Heart right ventricle (tissue), 16 donors: ENCODE measurements around the gene SHMT1. TPM values are rescaled to one million over a fixed set of nuclear protein-coding genes. Genes with fewer than 3 reads are reported as not detected.
"Not testable (repeated sequence)": the region's sequence is repeated elsewhere in the genome, so short reads cannot be mapped to it uniquely, and the experiment has no call there.

Experiments used
- ATAC-seq, 8 donors: fragments of 200-7000 bp; cut with Tn5 transposase; one replicate each; pipeline ENCODE4 v1.9.1; 2020; ENCODE audit warnings: mild to moderate bottlenecking in 8 of 8, moderate library complexity in 8 of 8, moderate number of reproducible peaks in 1 of 8
- DNase-seq, 2 donors: peaks; one replicate each; pipeline ENCODE4 v3.0.0-alpha.2; 2020
- H3K27ac ChIP-seq, 10 donors: fragments of 200-600 bp; sonication (generic) in 2 of 10; one replicate each; pipeline versions ENCODE4 v1.5.0 to v1.8.0; 2020 to 2022; ENCODE audit warnings: mild to moderate bottlenecking in 3 of 10
- H3K27me3 ChIP-seq, 7 donors: fragments of 200-600 bp; one replicate each; pipeline ENCODE4 v1.8.0; 2021 to 2022; ENCODE audit warnings: mild to moderate bottlenecking in 2 of 7
- H3K36me3 ChIP-seq, 9 donors: fragments of 200-600 bp; sonication (generic) in 1 of 9; one replicate each; pipeline versions ENCODE4 v1.5.0 to v1.8.0; 2020 to 2022; ENCODE audit warnings: mild to moderate bottlenecking in 2 of 9
- H3K4me1 ChIP-seq, 9 donors: fragments of 200-600 bp; sonication (generic) in 1 of 9; one replicate each; pipeline versions ENCODE4 v1.5.0 to v1.8.0; 2020 to 2022; ENCODE audit warnings: mild to moderate bottlenecking in 4 of 9
- H3K4me3 ChIP-seq, 10 donors: fragments of 200-600 bp; sonication (generic) in 2 of 10; one replicate each; pipeline versions ENCODE4 v1.5.0 to v1.8.0; 2020 to 2022; ENCODE audit warnings: mild to moderate bottlenecking in 7 of 10, moderate library complexity in 2 of 10
- H3K9me3 ChIP-seq, 11 donors: fragments of 200-600 bp in 10 of 11; sonication (generic) in 2 of 11; one replicate each; pipeline versions ENCODE4 v1.5.0 to v1.8.0; 2013 to 2022; ENCODE audit warnings: mild to moderate bottlenecking in 2 of 11, control low read depth in 1 of 11, moderate library complexity in 1 of 11
- CTCF ChIP-seq, 9 donors: fragments of 200-600 bp; sonication (generic) in 2 of 9; IDR thresholded peaks; one replicate each; pipeline versions ENCODE4 v1.5.0 to v1.8.0; 2021 to 2022; ENCODE audit warnings: antibody characterized with exemption in 9 of 9, mild to moderate bottlenecking in 5 of 9, moderate library complexity in 1 of 9
- WGBS, 2 donors: extraction: QIAGEN DNeasy Blood & Tissue Kit; methylation state at CpG; one replicate each; pipeline ENCODE4 v1.1.7; 2013; ENCODE audit warnings: inconsistent platforms in 1 of 2; 5-methylcytosine and 5-hydroxymethylcytosine counted together
- intact Hi-C, 10 donors: fragments of 100-400 bp; cut with DNase I; formaldehyde crosslinking; loops; one replicate each; pipeline versions ENCODE4 v1.11.1 to v1.14.2; 2022
- polyA plus RNA-seq, 2 donors: library from polyadenylated mRNA; stranded (reverse); fragments of 200-250 nt; gene quantifications; one replicate each; pipeline ENCODE4 v1.2.3, GENCODE V29; 2013
- total RNA-seq, 10 donors: library from RNA; stranded (reverse); fragmentation: NEBNext Ultra II Directional in 3 of 10; extraction: Animal tissue kit (Norgen Biotek cat#: 25700) in 3 of 10; gene quantifications; one replicate each; pipeline versions ENCODE4 v1.2.1 to v1.2.4, GENCODE V29; 2021 to 2023
- donor health status: Arrhythmogenic right ventricular cardiomyopathy.
- donor health status: ischemic (EF 13 %, LVEDD 7.1; RV severe dilation, severe dysfunction).
- donor health status: healthy with polysubstance abuse.
- donor health status: DM: no; HTN: yes; CAD: no.
- donor health status: DM: no; HTN: no; CAD: no.
- donor health status: ischemic (EF 25% LVEDD 6.9; RV normal size, moderate dysfunction).
- donor health status: ischemic (EF 25% LVEDD 5.7; RV mildly dilated, moderate dysfunction).
- donor health status: healthy.
- donor health status: DM: yes; HTN: yes; CAD: no.
- donor health status: Ischemic cardiomyopathy.
- donor health status: ischemic (EF 35%, LVEDD 5.7; RV mildly dilated, moderate dysfunction).
- donor health status: nonischemic (EF 11% LVEDD 7.7; RV severe dilation, severe dysfunction).
- donor health status: DM: yes; HTN: yes; CAD: no.
- donor health status: PGD.
- donor health status: ischemic (EF 29% LVEDD 5.4; RV normal size, mild dysfunction).
- donor health status: nonischemic (EF 23%, LVEDD 6.1; RV moderate dilation, normal function).

SHMT1 gene
- total and polyA plus RNA-seq, 12 donors, result 2.7 to 11.6 (median 5.9) TPM

GRCh38 chr17:18314731-18315561, 48.4 kb downstream of the SHMT1 start, which contains the start of the genes SMCR8 and TOP3A:
TSS of gene SMCR8 (plus strand) at chr17:18315293. CDS start at chr17:18315790, 497 bp downstream.
TSS of gene TOP3A (minus strand) at chr17:18314994. CDS start at chr17:18314778, 216 bp downstream.
- WGBS, 2 donors, result 0% methylated on average over 78 of the region's 78 CpGs
- H3K4me1 ChIP-seq, result peaks cover 33 to 77% (median 67%) of the 10 kb centered on the region in 9 donors

GRCh38 chr17:18314059-18314730, 49.2 kb downstream of the SHMT1 start:
- intact Hi-C loops, result loop anchor here in 7 of 10 donors (2.0 to 10.0 kb wide), 5 partner anchors 49 to 109 kb away; partner anchors contain the start of genes LLGL1 (in 2 of the 7), SHMT1 (in 2 of the 7) and FLII (in 1 of the 7)
- Histone ChIP-seq H3K4me3 (peak overlapping the region; percentile 78 to 100 (median 90)), H3K36me3 (peaks cover 0 to 61% (median 0%) of the 10 kb centered on the region in 9 donors), H3K27me3 (no peaks in the 10 kb centered on the region), H3K9me3 (no peaks in the 10 kb centered on the region), H3K4me1 (peaks cover 27 to 70% (median 59%) of the 10 kb centered on the region in 9 donors), H3K27ac (peak overlapping the region; percentile 62 to 95 (median 86))
- no peak for TF ChIP-seq CTCF (IDR thresholded peaks at IDR 0.05)
- 0 to 1% methylated on average over 39 of the region's 39 CpGs for WGBS, 2 donors
- DNase-seq (peak in 1 of 2 donors; percentile 23), ATAC-seq (peak in 1 of 8 donors; percentile 19)

More at GRCh38 chr17:18314731-18315561, 48.4 kb downstream of the SHMT1 start, which contains the start of the genes SMCR8 and TOP3A:
- peak; percentile 97 to 99 (median 98) for ATAC-seq
- Histone ChIP-seq H3K27me3 (no peaks in the 10 kb centered on the region), H3K4me3 (peak within 1 kb of the TSS; percentile 78 to 100 (median 90)), H3K36me3 (peaks cover 0 to 60% (median 0%) of the 10 kb centered on the region in 9 donors), H3K27ac (peak within 1 kb of the TSS; percentile 62 to 95 (median 86)), H3K9me3 (no peaks in the 10 kb centered on the region)
- peak; percentile 97 to 99 for DNase-seq
- intact Hi-C loops, result loop anchor here in 9 of 10 donors (2.0 to 10.0 kb wide), 7 partner anchors 48 to 110 kb away; partner anchors contain the start of genes LLGL1 (in 3 of the 9), SHMT1 (in 2 of the 9), FLII (in 1 of the 9) and MIEF2 (in 1 of the 9)
- no peak for TF ChIP-seq CTCF (IDR thresholded peaks at IDR 0.05)

- no peak for ATAC-seq
- no peak for TF ChIP-seq CTCF (IDR thresholded peaks at IDR 0.05)
- WGBS, 2 donors, result 92 to 96% methylated on average over 4 of the region's 4 CpGs
- Histone ChIP-seq H3K27ac (no peak overlapping the region), H3K4me1 (peaks cover 2 to 36% (median 16%) of the 10 kb centered on the region in 9 donors), H3K27me3 (no peaks in the 10 kb centered on the region), H3K36me3 (peaks cover 0 to 82% (median 26%) of the 10 kb centered on the region in 9 donors), H3K4me3 (no peak overlapping the region), H3K9me3 (no peaks in the 10 kb centered on the region)
- intact Hi-C loops, result no loop called here
- no peak for DNase-seq
Observed at GRCh38 chr17:18309202-18309601, 54.1 kb downstream of the SHMT1 start.

GRCh38 chr17:18303206-18303605, 60.1 kb downstream of the SHMT1 start:
- WGBS, 2 donors, result 67 to 73% methylated on average over 13 of the region's 13 CpGs
- H3K27me3 ChIP-seq, DNase-seq, ATAC-seq, intact Hi-C loops, H3K4me3 ChIP-seq, H3K9me3 ChIP-seq, H3K27ac ChIP-seq: not testable (repeated sequence)
- H3K36me3 ChIP-seq, result peaks cover 0 to 96% (median 60%) of the 10 kb centered on the region in 9 donors
- H3K4me1 ChIP-seq, result peaks cover 0 to 19% (median 0%) of the 10 kb centered on the region in 9 donors
